Pancreas (tissue), 10 donors: ENCODE measurements around the gene PKHD1. TPM values are rescaled to one million over a fixed set of nuclear protein-coding genes. Genes with fewer than 3 reads are reported as not detected.

Experiments
- ATAC-seq, 4 donors: fragments of 200-7000 bp; cut with Tn5 transposase; one replicate each; pipeline versions ENCODE4 v1.8.0 to v1.9.1; 2020; ENCODE audit warnings: mild to moderate bottlenecking in 4 of 4, moderate library complexity in 4 of 4
- DNase-seq, 6 donors: peaks; one replicate each; pipeline ENCODE4 v3.0.0-alpha.2; 2020
- FAIRE-seq: peaks from 2 replicates; lab custom pipeline; 2012; peaks lifted over from hg19 to GRCh38; lab: Jason Lieb, UNC
- H3K27ac ChIP-seq, 4 donors: fragments of 200-600 bp; sonication (generic); 1 replicate in 3 of 4; 2 replicates in 1 of 4; pipeline versions ENCODE4 v1.5.0 to v1.8.0; 2020
- H3K27me3 ChIP-seq, 4 donors: fragments of 200-600 bp; one replicate each; pipeline ENCODE4 v1.8.0; 2021
- H3K36me3 ChIP-seq, 3 donors: fragments of 200-600 bp; sonication (generic) in 1 of 3; one replicate each; pipeline versions ENCODE4 v1.5.0 to v1.8.0; 2020 to 2021
- H3K4me1 ChIP-seq, 3 donors: fragments of 200-600 bp; one replicate each; pipeline ENCODE4 v1.8.0; 2021
- H3K4me3 ChIP-seq, 4 donors: fragments of 200-600 bp; sonication (generic) in 2 of 4; one replicate each; pipeline versions ENCODE4 v1.5.0 to v1.8.0; 2020 to 2021
- H3K9me3 ChIP-seq, 4 donors: fragments of 200-600 bp; one replicate each; pipeline ENCODE4 v1.8.0; 2021
- CTCF ChIP-seq, 4 donors: fragments of 200-600 bp; sonication (generic) in 3 of 4; IDR thresholded peaks; one replicate each; pipeline versions ENCODE4 v1.5.0 to v1.8.0; 2021; ENCODE audit warnings: antibody characterized with exemption in 4 of 4
- WGBS, 2 donors: extraction: QIAGEN DNeasy Blood & Tissue Kit; methylation state at CpG; one replicate each; pipeline ENCODE4 v1.1.7; 2013; 5-methylcytosine and 5-hydroxymethylcytosine counted together
- intact Hi-C, 3 donors: fragments of 100-400 bp; cut with DNase I; formaldehyde crosslinking; loops; one replicate each; pipeline versions ENCODE4 v1.11.1 to v1.14.2; 2022
- polyA plus RNA-seq, 2 donors: library from polyadenylated mRNA; stranded (reverse); fragments of 200-250 nt; gene quantifications; one replicate each; pipeline ENCODE4 v1.2.3, GENCODE V29; 2013
- total RNA-seq, 6 donors: library from RNA; stranded (reverse); fragmentation: NEBNext Ultra II Directional in 4 of 6; extraction: Animal tissue kit (Norgen Biotek cat#: 25700) in 4 of 6; gene quantifications; one replicate each; pipeline versions ENCODE4 v1.2.1 to v1.2.4, GENCODE V29; 2021 to 2023
- donor health status: healthy with polysubstance abuse.
- donor health status: DM: no; HTN: no; CAD: no; lungs with moderate emphysema.
- donor health status: DM: no; HTN: no; CAD: no.
- donor health status: control.
- donor health status: control.
- donor health status: Bipolar disorder and iron deficiency.
- donor health status: DM: yes; HTN: yes; CAD: no.
- donor health status: DM: no; HTN: no; CAD: no.
- donor health status: DM: no; HTN: no; CAD: no.
- donor health status: DM: yes; HTN: yes; CAD: no.

Gene PKHD1
- total and polyA plus RNA-seq, 8 donors = 6.4 to 33.0 (median 16.3) TPM

GRCh38 chr6:52077180-52077884 is 10.1 kb downstream of the PKHD1 start:
- FAIRE-seq (no peak), DNase-seq (peak in 3 of 6 donors; percentile 38 to 68 (median 54)), ATAC-seq (peak; percentile 77 to 82 (median 80))
- no peaks in the 10 kb centered on the region for H3K27me3 ChIP-seq
- H3K4me1 ChIP-seq = peaks cover 0 to 5% (median 4%) of the 10 kb centered on the region in 3 donors
- H3K4me3 ChIP-seq = no peak overlapping the region
- intact Hi-C loops = no loop called here
- peak overlapping the region in 2 of 4 donors; percentile 54 to 73 for H3K27ac ChIP-seq
- 16 to 26% methylated on average over 3 of the region's 3 CpGs for WGBS, 2 donors
- TF ChIP-seq CTCF (IDR thresholded peaks at IDR 0.05) = no peak
- H3K9me3 ChIP-seq = no peaks in the 10 kb centered on the region
- H3K36me3 ChIP-seq = peaks cover 0 to 6% (median 0%) of the 10 kb centered on the region in 3 donors

GRCh38 chr6:52076791-52077179 is 10.6 kb downstream of the PKHD1 start:
- 58 to 61% methylated on average over 4 of the region's 4 CpGs for WGBS, 2 donors
- peak overlapping the region in 2 of 4 donors; percentile 54 to 73 for H3K27ac ChIP-seq

GRCh38 chr6:52074716-52075115 is 12.7 kb downstream of the PKHD1 start:
- ATAC-seq (no peak), DNase-seq (no peak), FAIRE-seq (no peak)
- intact Hi-C loops = no loop called here
- peaks cover 0 to 6% (median 0%) of the 10 kb centered on the region in 3 donors for H3K36me3 ChIP-seq
- H3K27ac ChIP-seq = peak overlapping the region in 2 of 4 donors; percentile 21 to 25
- H3K4me3 ChIP-seq = no peak overlapping the region
- peaks cover 0 to 4% (median 2%) of the 10 kb centered on the region in 3 donors for H3K4me1 ChIP-seq
- TF ChIP-seq CTCF (IDR thresholded peaks at IDR 0.05) = no peak
- H3K27me3 ChIP-seq = no peaks in the 10 kb centered on the region
- 69 to 72% methylated on average over 5 of the region's 5 CpGs for whole genome bisulfite sequencing, 2 donors
- no peaks in the 10 kb centered on the region for H3K9me3 ChIP-seq

More at GRCh38 chr6:52076791-52077179, 10.6 kb downstream of the PKHD1 start:
- TF ChIP-seq CTCF (IDR thresholded peaks at IDR 0.05) = no peak
- ATAC-seq = peak in 1 of 4 donors; percentile 9
- no peak for DNase-seq
- Histone ChIP-seq H3K27me3 (no peaks in the 10 kb centered on the region), H3K4me1 (peaks cover 0 to 5% (median 4%) of the 10 kb centered on the region in 3 donors), H3K36me3 (peaks cover 0 to 6% (median 0%) of the 10 kb centered on the region in 3 donors), H3K4me3 (no peak overlapping the region), H3K9me3 (no peaks in the 10 kb centered on the region)
- intact Hi-C loops = no loop called here
- FAIRE-seq = no peak

GRCh38 chr6:52074155-52074554 is 13.3 kb downstream of the PKHD1 start:
- FAIRE-seq (no peak), ATAC-seq (no peak), DNase-seq (no peak)
- Histone ChIP-seq H3K36me3 (peaks cover 0 to 6% (median 0%) of the 10 kb centered on the region in 3 donors), H3K4me1 (peaks cover 0 to 4% (median 0%) of the 10 kb centered on the region in 3 donors), H3K27ac (peak overlapping the region in 1 of 4 donors; percentile 21), H3K4me3 (no peak overlapping the region), H3K27me3 (no peaks in the 10 kb centered on the region), H3K9me3 (no peaks in the 10 kb centered on the region)
- 32 to 33% methylated on average over 2 of the region's 2 CpGs for WGBS, 2 donors
- intact Hi-C loops = no loop called here
- no peak for TF ChIP-seq CTCF (IDR thresholded peaks at IDR 0.05)

GRCh38 chr6:52065621-52066020 is 21.8 kb downstream of the PKHD1 start:
- peaks cover 0 to 3% (median 0%) of the 10 kb centered on the region in 3 donors for H3K4me1 ChIP-seq
- no peak overlapping the region for H3K4me3 ChIP-seq
- no peak for FAIRE-seq
- no peaks in the 10 kb centered on the region for H3K27me3 ChIP-seq
- H3K36me3 ChIP-seq = peaks cover 0 to 4% (median 0%) of the 10 kb centered on the region in 3 donors
- no peak overlapping the region for H3K27ac ChIP-seq
- no peaks in the 10 kb centered on the region for H3K9me3 ChIP-seq
- intact Hi-C loops = loop anchor here in 1 of 3 donors (10.0 kb wide), 1 partner anchor 169 kb away; no protein-coding TSS in a partner anchor
- TF ChIP-seq CTCF (IDR thresholded peaks at IDR 0.05) = no peak
- no peak for DNase-seq
- no peak for ATAC-seq
